GM12874 (cell line): ENCODE results near the gene DMBT1.

Experiments used
- CTCF ChIP-seq: IDR thresholded peaks from 2 replicates; pipeline ENCODE4 v1.5.1; 2011; ENCODE audit warnings: low read depth, mild to moderate bottlenecking, control low read depth, low read length, moderate library complexity; ENCODE audit not compliant: insufficient read depth

DMBT1 gene

DNA sequence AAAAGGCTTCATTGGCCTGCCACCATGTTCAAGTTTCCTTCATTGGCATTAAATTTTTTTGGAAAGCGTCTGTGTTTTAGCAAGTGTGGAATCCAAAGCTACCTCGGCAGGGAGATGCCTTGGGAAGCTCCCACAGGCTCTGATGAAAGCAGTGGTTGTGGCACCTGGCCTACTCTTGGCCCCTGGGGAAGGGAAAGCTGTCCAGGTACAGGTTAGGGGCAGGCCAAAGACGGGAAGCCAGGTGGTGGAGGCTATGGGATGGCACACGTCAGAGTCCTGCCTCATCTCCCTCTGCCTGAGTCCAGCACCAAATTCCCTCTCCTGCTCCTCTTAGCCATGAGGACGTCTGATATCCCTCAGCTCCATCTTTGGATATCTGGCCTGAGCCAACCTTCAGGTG, 89.3 kb downstream of the DMBT1 start:
- TF ChIP-seq CTCF = no peak

DNA sequence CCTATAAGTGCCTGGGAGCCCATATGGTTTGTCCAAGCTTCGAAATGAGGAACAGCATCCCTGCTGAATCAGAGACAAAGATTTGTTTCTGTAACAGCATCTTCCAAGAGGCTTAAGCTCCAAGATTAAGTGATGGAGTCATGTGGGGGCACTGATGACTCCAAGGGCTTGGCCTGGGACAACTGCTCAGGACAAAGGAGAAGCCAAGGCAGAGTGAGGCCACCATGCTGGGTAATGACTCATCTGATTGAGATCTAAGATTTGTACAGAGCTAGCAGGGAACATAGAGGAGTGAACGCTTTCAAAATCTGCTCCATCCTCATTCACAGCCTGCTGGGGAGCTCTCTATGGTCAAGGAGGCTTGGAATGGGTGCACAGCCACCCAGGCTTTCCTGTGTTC, 89.8 kb downstream of the DMBT1 start:
- TF ChIP-seq CTCF = no peak

- no peak for TF ChIP-seq CTCF
Observed at GRCh38 chr10:122655524-122656307, 95.2 kb downstream of the DMBT1 start.

DNA sequence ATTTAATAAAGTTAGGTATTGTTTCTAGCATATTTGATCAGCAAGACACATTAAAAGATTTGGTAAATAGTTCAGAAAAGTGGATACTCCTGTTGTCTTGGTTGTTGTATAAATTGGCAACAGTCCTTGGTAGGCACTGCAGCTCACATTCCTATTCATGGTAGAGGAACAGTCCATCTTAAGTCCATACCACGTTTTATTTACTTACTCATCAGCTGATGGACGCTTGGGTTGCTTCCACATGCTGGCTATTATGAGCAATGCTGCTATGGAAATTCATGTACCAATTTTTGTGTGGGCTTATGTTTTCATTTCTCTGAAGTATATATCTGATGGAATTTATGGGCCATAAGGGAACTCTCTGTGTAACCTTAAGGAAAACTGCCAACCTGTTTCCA, 95.8 kb downstream of the DMBT1 start:
- TF ChIP-seq CTCF = no peak

- no peak for TF ChIP-seq CTCF
Observed at GRCh38 chr10:122656741-122657140, 96.2 kb downstream of the DMBT1 start.

- no peak for TF ChIP-seq CTCF
Observed at GRCh38 chr10:122657255-122657654, 96.7 kb downstream of the DMBT1 start.

DNA sequence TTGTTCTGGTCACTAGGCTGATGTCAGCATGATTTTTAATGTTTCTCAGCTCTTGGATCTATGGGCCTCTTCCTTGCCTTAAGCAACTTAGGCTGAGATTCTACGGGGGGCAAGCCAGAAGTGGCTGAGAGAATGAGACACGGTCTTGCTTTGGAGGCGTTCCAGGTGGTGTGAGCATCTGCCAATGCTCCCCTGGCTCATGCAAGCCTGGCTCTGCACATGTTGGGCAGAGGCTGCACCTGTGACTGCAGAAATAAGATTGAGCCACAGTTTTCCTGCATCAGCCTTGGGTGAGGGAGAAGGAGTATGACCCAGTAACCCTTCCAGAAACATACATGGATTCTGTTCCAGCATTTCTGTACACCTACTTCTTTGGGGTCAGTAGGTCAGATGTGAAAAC, 97.2 kb downstream of the DMBT1 start:
- no peak for TF ChIP-seq CTCF
